K562 (cell line): Measurements from ENCODE around the gene UGT1A10. TPM values are rescaled to one million over a fixed set of nuclear protein-coding genes. Genes with fewer than 3 reads are reported as not detected.

ENCODE experiments used
- ATAC-seq: fragments of 200-7000 bp; cut with Tn5 transposase; 3 replicates; pipeline ENCODE4 v1.9.1; 2020; ENCODE audit warnings: moderate library complexity
- BruUV-seq: library from RNA; stranded (reverse); fragments of 400-500 nt; replicated peaks from 2 replicates; lab custom pipeline; 2021; lab: Mats Ljungman, UMichigan
- CTCF ChIA-PET: fragments of 300-600 bp; formaldehyde crosslinking; extraction: SDS; loops from one replicate; lab custom pipeline; 2021; ENCODE audit warnings: low intra/inter-chr PET ratio; lab: Yijun Ruan, JAX
- POLR2A ChIA-PET: fragments of 300-600, 350-650 bp; sonication (Branson Sonifier 250); formaldehyde crosslinking; extraction: SDS; loops from one replicate; lab custom pipeline; 2021; ENCODE audit warnings: antibody characterized with exemption, inconsistent platforms; lab: Yijun Ruan, JAX
- DNase-seq, 4 experiments: peaks; one replicate each; pipeline versions ENCODE4 v3.0.0 to v3.0.0-alpha.2; 2011 to 2018; ENCODE audit warnings: low spot score in 3 of 4, mixed read lengths in 3 of 4; ENCODE audit errors: extremely low read depth in 1 of 4
- FAIRE-seq: peaks from 2 replicates; lab custom pipeline; 2011; peaks lifted over from hg19 to GRCh38; lab: Jason Lieb, UNC
- H2AFZ ChIP-seq: 2 replicates; pipeline ENCODE4 v1.6.0; 2011; ENCODE audit warnings: low read depth, low read length, control low read depth, inconsistent platforms
- H3K27ac ChIP-seq: fragments of 200-600 bp; 3 replicates; pipeline ENCODE4 v1.8.0; 2011; ENCODE audit warnings: low read depth, mild to moderate bottlenecking, control low read depth, inconsistent platforms, low read length, moderate library complexity, mixed read lengths; ENCODE audit errors: extremely low read depth
- H3K27me3 ChIP-seq, 2 experiments: fragments of 300-600 bp in 1 of 2; 2 replicates in 1 of 2; 3 replicates in 1 of 2; pipeline versions ENCODE4 v1.6.0 to v1.8.0; 2011; ENCODE audit warnings: inconsistent platforms in 2 of 2, low read length in 2 of 2, mild to moderate bottlenecking in 1 of 2, mixed read lengths in 1 of 2, moderate library complexity in 1 of 2; ENCODE audit not compliant: control insufficient read depth in 2 of 2, insufficient read depth in 2 of 2
- H3K36me3 ChIP-seq: fragments of 300-600 bp; 3 replicates; pipeline ENCODE4 v1.8.0; 2011; ENCODE audit warnings: mild to moderate bottlenecking, low read length, inconsistent platforms; ENCODE audit not compliant: control insufficient read depth, insufficient read depth
- H3K4me1 ChIP-seq, 2 experiments: fragments of 200-600 bp in 1 of 2; replicated peaks in 1 of 2; 2 replicates in 1 of 2; 3 replicates in 1 of 2; pipeline versions ENCODE4 v1.5.1 to v1.8.0; 2011; ENCODE audit warnings: inconsistent platforms in 2 of 2, low read length in 2 of 2, mild to moderate bottlenecking in 1 of 2, mixed read lengths in 1 of 2, moderate library complexity in 1 of 2; ENCODE audit not compliant: control insufficient read depth in 2 of 2, insufficient read depth in 2 of 2
- H3K4me2 ChIP-seq: 2 replicates; pipeline ENCODE4 v1.6.1; 2011; ENCODE audit warnings: low read length, control low read depth, inconsistent platforms, mixed read lengths; ENCODE audit not compliant: insufficient read depth
- H3K4me3 ChIP-seq: fragments of 200-600 bp; sonication (generic), shearing (Covaris generic); 2 replicates; pipeline ENCODE4 v1.5.1; 2016; ENCODE audit warnings: control low read depth, inconsistent platforms
- H3K79me2 ChIP-seq: fragments of 200-600 bp; 3 replicates; pipeline ENCODE4 v1.8.0; 2011; ENCODE audit warnings: low read length, inconsistent platforms; ENCODE audit not compliant: control insufficient read depth, insufficient read depth
- H3K9ac ChIP-seq, 2 experiments: 2 replicates each; pipeline versions ENCODE4 v1.6.0 to v1.6.1; 2011; ENCODE audit warnings: low read depth in 2 of 2, low read length in 2 of 2, control low read depth in 1 of 2, inconsistent platforms in 1 of 2, mild to moderate bottlenecking in 1 of 2, mixed read lengths in 1 of 2; ENCODE audit not compliant: insufficient read depth in 1 of 2
- H3K9me1 ChIP-seq: one replicate; pipeline ENCODE4 v1.6.0; 2011; ENCODE audit warnings: inconsistent platforms, mild to moderate bottlenecking, low read length, moderate library complexity; ENCODE audit not compliant: control insufficient read depth, insufficient read depth
- H3K9me3 ChIP-seq: replicated peaks from 2 replicates; pipeline ENCODE4 v1.5.1; 2011; ENCODE audit warnings: low read depth, low read length, inconsistent platforms; ENCODE audit not compliant: control insufficient read depth, insufficient read depth
- H4K20me1 ChIP-seq: replicated peaks from 2 replicates; pipeline ENCODE4 v1.6.1; 2011; ENCODE audit warnings: low read length, inconsistent platforms, mixed read lengths; ENCODE audit not compliant: control insufficient read depth, insufficient read depth
- BMI1 ChIP-seq: fragments of 150-350 bp; IDR thresholded peaks from 2 replicates; pipeline ENCODE4 v1.6.1; 2014; ENCODE audit warnings: low read length
- ELF2 ChIP-seq: fragments of 250-450 bp; sonication (Bioruptor Pico); IDR thresholded peaks from 2 replicates; pipeline ENCODE4 v1.5.0; 2021; ENCODE audit warnings: mild to moderate bottlenecking
- MAZ ChIP-seq, 2 experiments: fragments of 450-650 bp in 1 of 2; sonication (generic) in 1 of 2; formaldehyde crosslinking; IDR thresholded peaks in 1 of 2; conservative IDR thresholded peaks in 1 of 2; 2 replicates each; pipeline versions ENCODE4 v1.4.0 to v1.5.0; 2020; ENCODE audit warnings: mild to moderate bottlenecking in 1 of 2, missing genetic modification reagents in 1 of 2
- TCF7L2 ChIP-seq: fragments of 150-350 bp; IDR thresholded peaks from 2 replicates; pipeline ENCODE4 v1.6.1; 2016; ENCODE audit warnings: low read depth, mild to moderate bottlenecking, low read length, moderate library complexity
- XRCC4 ChIP-seq: IDR thresholded peaks from one replicate; pipeline ENCODE4 v1.6.1; 2011; ENCODE audit not compliant: insufficient read depth, insufficient read length; ENCODE audit errors: extremely low read depth
- ZBTB5 ChIP-seq: fragments of 450-650 bp; IDR thresholded peaks from 2 replicates; pipeline ENCODE4 v1.6.1; 2017; ENCODE audit warnings: antibody characterized with exemption
- ZNF592 ChIP-seq: fragments of 450-650 bp; IDR thresholded peaks from 2 replicates; pipeline ENCODE4 v1.6.1; 2017; ENCODE audit warnings: antibody characterized with exemption, mild to moderate bottlenecking
- ZNF695 ChIP-seq: fragments of 450-650 bp; formaldehyde crosslinking; IDR thresholded peaks from 2 replicates; pipeline ENCODE4 v1.4.0; 2020; ENCODE audit warnings: mild to moderate bottlenecking, moderate library complexity
- WGBS: fragments of 100-300 bp; shearing (Covaris generic); methylation state at CpG from one replicate; pipeline ENCODE4 v1.1.6; 2016; ENCODE audit warnings: low coverage, mixed read lengths; ENCODE audit not compliant: insufficient coverage; ENCODE audit errors: missing lambda C conversion rate; 5-methylcytosine and 5-hydroxymethylcytosine counted together
- in situ Hi-C: fragments of 300-500 bp; cut with MboI; formaldehyde crosslinking; loops from 4 replicates; pipeline ENCODE4 v1.15.0; 2018; ENCODE audit warnings: inconsistent platforms, mixed read lengths
- intact Hi-C: fragments of 100-400 bp; cut with micrococcal nuclease; formaldehyde crosslinking; loops from 2 replicates; pipeline ENCODE4 v1.14.2; 2022
- polyA plus RNA-seq, 8 experiments: library from polyadenylated mRNA; depleted of rRNA in 4 of 8; stranded (reverse) in 5 of 8; unstranded in 3 of 8; fragments of >200 nt; fragmentation: Nextera tagmentation in 2 of 8; fragmentation: Illumina TruSeq in 1 of 8; extraction: Ambion mirVana in 2 of 8; extraction: Trizol in 1 of 8; gene quantifications; 2 replicates each; pipeline versions ENCODE4 v1.2.1 to v1.2.3, GENCODE V29; 2011 to 2014; ENCODE audit warnings: inconsistent platforms in 1 of 8, missing spikeins in 1 of 8
- total RNA-seq, 7 experiments: library from RNA; depleted of rRNA in 6 of 7; stranded (reverse); fragments of >200 nt in 6 of 7; fragmentation: Illumina TruSeq in 2 of 7; extraction: Trizol in 2 of 7; gene quantifications; 2 replicates each; pipeline versions ENCODE4 v1.2.1 to v1.2.3, GENCODE V29; 2011 to 2021; ENCODE audit warnings: low replicate concordance in 1 of 7

UGT1A10 gene
- total and polyA plus RNA-seq, 9 of the 15 experiments (the other 6 are each of a cell fraction or from before 2014, with no cell fraction given) = not detected

GRCh38 chr2:233816771-233817170 lies 180.5 kb downstream of the UGT1A10 start:
- no peak overlapping the region for H3K9ac ChIP-seq
- no peaks in the 10 kb centered on the region for H3K9me3 ChIP-seq
- no peak overlapping the region for H3K4me2 ChIP-seq
- BruUV-seq = no TSS peak
- H3K9me1 ChIP-seq = no peaks in the 10 kb centered on the region
- DNase-seq (no peak), ATAC-seq (no peak), FAIRE-seq (no peak)
- ChIA-PET POLR2A (no interaction called here), CTCF (no interaction called here)
- no peaks in the 10 kb centered on the region; a peak in 1 of 5 replicates for H3K4me1 ChIP-seq
- H2AFZ ChIP-seq = no peak overlapping the region
- in situ Hi-C loops = no loop called here
- no peak overlapping the region for H3K27ac ChIP-seq
- no peak overlapping the region for H3K4me3 ChIP-seq
- no peaks in the 10 kb centered on the region for H3K36me3 ChIP-seq
- no peak for TF ChIP-seq ZBTB5
- no peak for TF ChIP-seq ZNF592
- no peak for TF ChIP-seq TCF7L2
- TF ChIP-seq XRCC4 = no peak
- TF ChIP-seq ELF2 = no peak
- no peak for TF ChIP-seq BMI1
- TF ChIP-seq ZNF695 (CRISPR knock-in tag) = no peak
- TF ChIP-seq MAZ (CRISPR knock-in tag; conservative IDR thresholded peaks at IDR 0.05 in 1 of 2, IDR thresholded peaks at IDR 0.05 in 1 of 2) = no peak
- H3K79me2 ChIP-seq = no peaks in the 10 kb centered on the region
- WGBS = 0% methylated on average over 4 of the region's 4 CpGs
- peaks cover 0 to 45% of the 10 kb centered on the region in 2 experiments; a peak in 3 of 5 replicates for H3K27me3 ChIP-seq
- intact Hi-C loops = no loop called here
- no peaks in the 10 kb centered on the region; the same call in 1 of the 2 replicates for H4K20me1 ChIP-seq
